Activated CD4-positive, alpha-beta T cell treated with anti-CD3 and anti-CD28 coated beads, Interleukin-2, Interleukin-6, amounts not matched to agents 100 ng/mL and 50 ng/mL, durations not matched to agents 16 hours and 8 hours (primary cell): ENCODE data around the gene RITA1.
"Not testable (repeated sequence)": the region's sequence is repeated elsewhere in the genome, so short reads cannot be mapped to it uniquely, and the experiment has no call there.

Experiments used
- DNase-seq: peaks from one replicate; pipeline ENCODE4 v3.0.0-alpha.2; 2020

RITA1 gene

DNA sequence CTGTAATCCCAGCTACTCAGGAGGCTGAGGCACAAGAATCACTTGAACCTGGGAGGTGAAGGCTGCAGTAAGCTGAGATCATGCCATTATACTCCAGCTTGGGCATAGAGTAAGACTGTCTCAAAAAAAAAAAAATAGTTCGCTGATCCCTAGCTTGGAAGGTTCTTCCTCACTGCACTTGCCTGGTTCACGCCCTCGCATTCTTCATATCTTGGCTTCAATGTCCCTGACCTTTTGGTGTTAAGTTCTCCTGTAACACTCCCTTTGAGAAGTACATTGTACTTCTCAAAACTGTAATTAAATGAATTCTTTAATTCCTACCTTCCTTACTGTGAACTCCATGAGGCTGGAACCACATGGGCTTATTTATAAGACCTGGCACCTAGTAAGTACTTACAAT is 19.3 kb downstream of the RITA1 start:
- no peak for DNase-seq

GRCh38 chr12:113206802-113207201 is 21.3 kb downstream of the RITA1 start:
- DNase-seq = not testable (repeated sequence)

DNA sequence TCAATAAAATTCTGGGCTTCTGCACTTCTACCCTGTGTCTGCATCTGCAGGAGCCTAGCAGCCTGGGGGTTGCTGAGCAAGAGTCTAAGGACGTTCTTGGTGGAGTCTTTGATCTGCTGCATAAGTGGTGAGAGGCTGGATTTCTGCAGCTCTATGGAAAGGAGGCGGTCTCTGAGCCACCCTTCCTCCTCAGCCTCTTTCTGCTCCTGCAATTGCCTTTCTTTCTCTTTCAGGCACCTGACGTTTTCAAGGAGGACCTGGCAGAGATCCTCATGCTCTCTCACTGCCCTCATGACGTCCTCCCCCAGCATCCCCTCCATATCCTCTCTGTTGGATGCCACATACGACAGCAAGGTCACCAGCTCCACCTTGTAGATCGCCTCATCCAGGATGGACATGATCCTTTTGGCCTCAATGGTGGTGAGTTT is 22.1 kb downstream of the RITA1 start:
- DNase-seq = peak; percentile 11

GRCh38 chr12:113208041-113208934 is 22.8 kb downstream of the RITA1 start:
- DNase-seq = peak; percentile 86

GRCh38 chr12:113211160-113211559 is 25.6 kb downstream of the RITA1 start:
- peak; percentile 51 for DNase-seq

GRCh38 chr12:113214895-113215400 is 29.4 kb downstream of the RITA1 start:
- DNase-seq = peak; percentile 37

DNA sequence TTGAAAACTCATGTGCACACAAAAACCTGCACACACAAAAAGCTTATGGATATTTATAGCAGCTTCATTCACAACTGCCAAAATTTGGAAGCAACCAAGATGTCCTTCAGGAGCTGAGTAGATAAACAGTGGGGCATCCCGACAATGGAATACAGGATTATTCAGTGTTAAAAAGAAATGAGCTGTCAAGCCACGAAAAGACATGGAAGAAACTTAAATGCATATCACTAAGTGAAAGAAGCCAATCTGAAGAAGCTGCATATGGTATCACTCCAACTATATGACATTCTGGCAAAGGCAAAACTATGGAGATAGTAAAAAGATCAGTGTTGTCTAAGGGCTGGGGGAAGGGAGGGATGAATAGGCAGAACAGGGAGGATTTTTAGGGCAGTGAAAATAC is 30.5 kb downstream of the RITA1 start:
- DNase-seq = no peak

- DNase-seq = peak; percentile 19
Observed at GRCh38 chr12:113220593-113221180, 35.2 kb downstream of the RITA1 start.

DNA sequence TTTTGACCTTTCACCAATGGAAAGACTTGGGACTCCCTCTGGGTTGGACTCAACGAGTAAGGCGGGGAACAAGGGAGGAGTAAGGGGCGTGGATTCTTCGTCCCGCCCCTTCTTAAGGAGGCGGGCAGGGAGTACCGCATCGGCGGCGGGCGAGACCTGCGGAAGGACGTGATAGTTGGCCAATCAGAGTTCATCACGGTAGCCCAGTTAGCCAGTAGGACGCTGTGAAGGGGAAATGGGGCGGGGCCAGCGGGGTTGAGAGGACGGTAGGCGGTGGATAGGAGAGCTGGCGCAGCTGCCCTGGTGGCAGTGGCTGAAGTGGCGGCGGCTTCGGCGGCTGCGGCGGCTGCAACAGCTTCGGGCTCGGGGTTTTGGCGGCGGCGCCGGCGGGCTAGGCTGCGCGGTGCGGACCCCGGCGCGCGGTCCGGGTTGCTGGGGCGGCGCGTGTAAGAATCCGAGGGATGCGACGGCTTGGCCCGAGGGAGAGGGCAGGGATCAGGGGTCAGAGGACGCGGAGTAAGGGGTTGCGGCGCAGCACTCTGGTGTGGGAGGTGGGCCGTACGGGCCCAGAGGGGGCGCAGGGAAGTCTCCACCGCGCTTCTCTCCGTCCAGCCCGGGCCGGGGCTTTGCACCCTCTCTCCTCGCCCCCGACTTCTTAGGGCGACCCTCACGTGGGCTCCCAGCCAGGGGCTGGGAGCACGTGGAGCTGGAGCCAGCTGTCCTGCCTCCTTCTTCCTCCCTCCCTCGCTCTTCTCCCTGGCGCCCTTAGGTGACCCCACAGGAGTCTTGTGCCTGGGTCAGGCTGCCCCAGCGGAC is 35.9 kb downstream of the RITA1 start, which contains the start of gene TPCN1:
TPCN1 (plus strand) TSS at position 284 of the 816 bp plus-strand sequence. CDS start 5,389 bp downstream, outside the sequence.
- DNase-seq = peak; percentile 100

GRCh38 chr12:113221997-113222729 is 36.6 kb downstream of the RITA1 start:
- DNase-seq = no peak

GRCh38 chr12:113222730-113223531 is 37.4 kb downstream of the RITA1 start:
- DNase-seq = peak; percentile 24

DNA sequence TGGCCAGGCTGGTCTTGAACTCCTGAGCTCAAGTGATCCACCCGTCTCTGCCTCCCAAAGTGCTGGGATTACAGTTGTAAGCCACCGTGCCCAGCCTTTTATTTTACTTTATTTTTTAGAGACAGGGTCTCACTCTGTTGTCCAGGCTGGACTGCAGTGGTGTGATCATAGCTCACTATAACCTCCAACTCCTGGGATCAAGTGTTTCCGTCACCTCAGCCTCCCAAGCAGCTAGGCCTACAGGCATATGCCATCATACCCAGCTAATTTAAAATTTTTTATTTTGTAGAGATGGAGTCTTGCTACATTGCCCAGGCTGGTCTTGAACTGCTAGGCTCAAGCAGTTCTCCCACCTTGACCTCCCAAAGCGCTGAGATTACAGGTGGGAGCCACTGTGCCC is 39.4 kb downstream of the RITA1 start:
- DNase-seq = no peak

- no peak for DNase-seq
Observed at GRCh38 chr12:113226696-113227568, 41.4 kb downstream of the RITA1 start.

DNA sequence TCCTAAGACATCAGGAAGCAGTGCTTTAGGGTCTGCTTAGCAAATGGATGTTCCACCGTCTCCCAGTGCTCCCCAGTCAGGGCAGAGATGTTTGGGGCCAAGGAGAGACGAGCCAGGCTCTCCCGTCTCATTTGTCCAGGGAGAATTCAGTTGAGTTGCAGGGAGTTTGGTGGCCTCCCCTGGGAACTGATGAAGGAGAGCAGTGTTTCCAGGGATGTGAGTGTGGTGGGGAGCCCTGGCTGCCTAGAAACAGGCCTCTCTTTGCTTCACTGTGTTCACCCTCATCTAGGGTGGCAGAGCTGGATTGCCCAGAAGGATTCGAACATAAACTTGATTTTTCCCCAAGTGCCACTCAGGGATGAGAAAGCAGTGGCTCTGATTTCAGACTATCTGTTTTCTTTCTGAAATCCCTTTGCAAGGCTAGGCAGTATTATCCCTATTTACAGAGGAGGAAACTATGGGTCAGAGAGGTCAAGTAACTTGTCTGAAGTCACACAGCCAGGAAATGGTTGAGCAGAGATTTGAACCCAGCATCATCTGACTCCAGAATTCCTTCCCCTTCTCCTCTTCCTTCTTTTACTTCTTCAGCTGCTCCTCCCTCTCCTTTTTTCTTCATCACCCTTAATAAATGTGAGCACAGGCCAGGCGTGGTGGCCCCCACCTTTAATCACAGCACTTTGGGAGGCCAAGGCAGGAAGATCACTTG is 42.3 kb downstream of the RITA1 start:
- no peak for DNase-seq

DNA sequence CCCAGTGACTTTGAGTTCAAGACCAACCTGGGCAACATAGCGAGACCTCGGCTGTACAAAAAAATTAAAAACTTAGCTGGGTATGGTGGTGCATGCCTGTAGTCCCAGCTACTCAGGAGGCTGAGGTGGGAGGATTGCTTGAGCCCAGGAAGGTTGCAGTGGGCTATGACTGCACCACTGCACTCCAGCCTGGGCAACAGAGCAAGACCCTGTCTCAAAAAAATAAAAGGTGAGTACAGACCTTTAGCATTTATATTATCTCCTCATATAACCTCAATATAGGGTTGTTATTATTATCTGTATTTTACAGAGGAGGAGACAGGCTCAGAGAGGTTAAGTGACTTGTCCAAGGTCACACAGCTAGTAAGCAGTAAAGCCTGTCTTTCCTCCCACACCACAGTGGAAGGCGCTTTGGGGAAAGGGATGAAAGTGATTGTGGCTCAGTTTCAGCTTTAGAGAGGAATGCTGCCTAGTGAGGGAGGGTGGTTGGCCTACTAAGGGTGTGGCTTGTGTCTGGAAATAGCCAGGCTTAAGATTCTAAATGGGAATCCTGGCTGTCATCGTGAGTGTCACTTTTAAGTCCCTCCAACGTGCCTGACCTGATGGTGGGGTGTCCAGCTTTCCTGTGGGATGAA is 43.0 kb downstream of the RITA1 start:
- no peak for DNase-seq

- no peak for DNase-seq
Observed at GRCh38 chr12:113230315-113231234, 45.1 kb downstream of the RITA1 start.

- no peak for DNase-seq
Observed at GRCh38 chr12:113231235-113232088, 45.9 kb downstream of the RITA1 start.
